Panc1 (cell line): ENCODE measurements around the gene CDK4.

Source experiments
- CTCF ChIP-seq: fragments of 450-650 bp; IDR thresholded peaks from 2 replicates; pipeline ENCODE4 v1.5.1; 2017; ENCODE audit warnings: mild to moderate bottlenecking
- POLR2AphosphoS5 ChIP-seq: IDR thresholded peaks from 2 replicates; pipeline ENCODE4 v1.6.1; 2012; ENCODE audit warnings: mild to moderate bottlenecking, low read depth, low read length, moderate library complexity
- SIN3A ChIP-seq: IDR thresholded peaks from 2 replicates; pipeline ENCODE4 v1.6.1; 2012; ENCODE audit warnings: low read depth, mild to moderate bottlenecking, low read length, moderate library complexity, borderline replicate concordance; ENCODE audit not compliant: insufficient read depth
- TCF7L2 ChIP-seq: IDR thresholded peaks from 2 replicates; pipeline ENCODE4 v1.6.1; 2011; ENCODE audit warnings: mild to moderate bottlenecking, low read depth, low read length, inconsistent platforms
- TF ChIP-seq, protein P1 (sequence below), 2 experiments: IDR thresholded peaks; 2 replicates each; pipeline ENCODE4 v1.6.1; 2011 to 2012; ENCODE audit warnings: low read depth in 2 of 2, control low read depth in 1 of 2, low read length in 1 of 2, mild to moderate bottlenecking in 1 of 2, moderate library complexity in 1 of 2; ENCODE audit not compliant: insufficient read depth in 1 of 2

DNA sequence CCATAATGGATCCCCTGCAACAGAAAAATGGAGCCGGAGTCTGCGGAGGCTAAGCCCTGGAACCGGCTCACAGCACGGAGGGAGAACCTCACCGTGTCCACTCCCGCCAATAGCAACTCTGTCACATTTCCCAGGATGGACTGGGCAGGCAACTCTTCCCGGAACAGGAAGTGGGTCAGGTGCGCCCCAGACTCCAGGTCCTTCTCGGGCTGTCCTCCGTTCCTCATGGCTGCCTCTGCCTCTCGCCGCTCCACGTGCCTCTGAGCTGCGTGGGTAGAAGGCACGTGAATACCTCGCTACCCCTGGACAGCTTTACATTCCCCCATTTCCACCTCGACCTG is 12.5 kb upstream of the CDK4 start:
- TF ChIP-seq CTCF, result no peak
- TF ChIP-seq POLR2AphosphoS5, result no peak
- TF ChIP-seq, protein P1, sequence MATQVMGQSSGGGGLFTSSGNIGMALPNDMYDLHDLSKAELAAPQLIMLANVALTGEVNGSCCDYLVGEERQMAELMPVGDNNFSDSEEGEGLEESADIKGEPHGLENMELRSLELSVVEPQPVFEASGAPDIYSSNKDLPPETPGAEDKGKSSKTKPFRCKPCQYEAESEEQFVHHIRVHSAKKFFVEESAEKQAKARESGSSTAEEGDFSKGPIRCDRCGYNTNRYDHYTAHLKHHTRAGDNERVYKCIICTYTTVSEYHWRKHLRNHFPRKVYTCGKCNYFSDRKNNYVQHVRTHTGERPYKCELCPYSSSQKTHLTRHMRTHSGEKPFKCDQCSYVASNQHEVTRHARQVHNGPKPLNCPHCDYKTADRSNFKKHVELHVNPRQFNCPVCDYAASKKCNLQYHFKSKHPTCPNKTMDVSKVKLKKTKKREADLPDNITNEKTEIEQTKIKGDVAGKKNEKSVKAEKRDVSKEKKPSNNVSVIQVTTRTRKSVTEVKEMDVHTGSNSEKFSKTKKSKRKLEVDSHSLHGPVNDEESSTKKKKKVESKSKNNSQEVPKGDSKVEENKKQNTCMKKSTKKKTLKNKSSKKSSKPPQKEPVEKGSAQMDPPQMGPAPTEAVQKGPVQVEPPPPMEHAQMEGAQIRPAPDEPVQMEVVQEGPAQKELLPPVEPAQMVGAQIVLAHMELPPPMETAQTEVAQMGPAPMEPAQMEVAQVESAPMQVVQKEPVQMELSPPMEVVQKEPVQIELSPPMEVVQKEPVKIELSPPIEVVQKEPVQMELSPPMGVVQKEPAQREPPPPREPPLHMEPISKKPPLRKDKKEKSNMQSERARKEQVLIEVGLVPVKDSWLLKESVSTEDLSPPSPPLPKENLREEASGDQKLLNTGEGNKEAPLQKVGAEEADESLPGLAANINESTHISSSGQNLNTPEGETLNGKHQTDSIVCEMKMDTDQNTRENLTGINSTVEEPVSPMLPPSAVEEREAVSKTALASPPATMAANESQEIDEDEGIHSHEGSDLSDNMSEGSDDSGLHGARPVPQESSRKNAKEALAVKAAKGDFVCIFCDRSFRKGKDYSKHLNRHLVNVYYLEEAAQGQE (IDR thresholded peaks at IDR 0.05; ENCODE audit: insufficient read depth in 1 of 2, low read depth in 2 of 2, low read length in 1 of 2), result no peak
- TF ChIP-seq TCF7L2, result no peak
- TF ChIP-seq SIN3A, result no peak
